ENCODE data around the gene MRPS34. TPM values are rescaled to one million over a fixed set of nuclear protein-coding genes. Genes with fewer than 3 reads are reported as not detected.

The MRPS34 gene
- total RNA-seq, 1 experiment from 2014 or later = 101 TPM

DNA sequence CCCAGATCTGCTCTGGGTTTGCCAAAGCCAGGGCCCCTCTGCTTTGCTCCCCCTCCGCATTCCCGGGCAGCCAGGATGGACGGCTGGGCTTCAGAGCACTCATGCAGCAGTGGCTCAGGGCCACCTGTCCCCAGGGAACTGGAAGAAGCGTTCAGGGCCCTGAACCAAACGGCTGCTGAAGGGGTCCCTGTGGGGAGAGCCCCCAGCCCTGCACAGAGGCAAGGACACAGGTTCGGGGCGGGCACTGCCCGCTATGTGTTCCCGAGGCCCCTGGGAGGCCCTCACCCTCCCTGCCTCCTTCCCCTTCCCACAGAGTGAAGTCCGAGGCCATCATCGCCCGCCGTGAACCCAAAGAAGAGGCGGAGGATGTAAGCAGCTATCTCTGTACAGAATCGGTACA, 12.0 kb downstream of the MRPS34 start:
- no peaks in the 10 kb centered on the region for H3K4me1 ChIP-seq (ENCODE audit: low read length)
- no peaks in the 10 kb centered on the region for H3K9me3 ChIP-seq (ENCODE audit: low read length)
- H3K9me2 ChIP-seq (replicated peaks; ENCODE audit: insufficient read depth, low read length) = no peaks in the 10 kb centered on the region
- no peak overlapping the region for H3K4me2 ChIP-seq (ENCODE audit: low read depth, low read length, poor library complexity, severe bottlenecking)
- H4K20me1 ChIP-seq (ENCODE audit: insufficient read depth, low read depth, low read length) = no peaks in the 10 kb centered on the region
- H3K36me3 ChIP-seq (ENCODE audit: insufficient read depth, low read length) = no peaks in the 10 kb centered on the region
- no peak overlapping the region for H3K27ac ChIP-seq (ENCODE audit: low read length)
- H3K27me3 ChIP-seq (ENCODE audit: low read length) = no peaks in the 10 kb centered on the region
- no peak overlapping the region for H3K4me3 ChIP-seq (ENCODE audit: low read length)
- no peaks in the 10 kb centered on the region for H3K79me2 ChIP-seq (ENCODE audit: low read length)
- no peak overlapping the region for H2AFZ ChIP-seq (ENCODE audit: low read length)
- H3K9ac ChIP-seq (ENCODE audit: low read length) = no peak overlapping the region
- no peak for DNase-seq

GRCh38 chr16:1759511-1759910, 13.4 kb downstream of the MRPS34 start:
- Histone ChIP-seq H3K9ac (ENCODE audit: low read length) (no peak overlapping the region), H3K36me3 (ENCODE audit: insufficient read depth, low read length) (0 out of 2 replicates have a peak, but pooled peaks cover 2% of the 10 kb centered on the region), H3K4me3 (ENCODE audit: low read length) (no peak overlapping the region)

GRCh38 chr16:1758923-1759322, 14.0 kb downstream of the MRPS34 start:
- H3K4me2 ChIP-seq (ENCODE audit: low read depth, low read length, poor library complexity, severe bottlenecking) = no peak overlapping the region
- no peak overlapping the region for H2AFZ ChIP-seq (ENCODE audit: low read length)
- H3K79me2 ChIP-seq (ENCODE audit: low read length) = no peaks in the 10 kb centered on the region
- H4K20me1 ChIP-seq (ENCODE audit: insufficient read depth, low read depth, low read length) = no peaks in the 10 kb centered on the region
- H3K9me2 ChIP-seq (replicated peaks; ENCODE audit: insufficient read depth, low read length) = no peaks in the 10 kb centered on the region
- no peaks in the 10 kb centered on the region for H3K27me3 ChIP-seq (ENCODE audit: low read length)
- no peak overlapping the region for H3K4me3 ChIP-seq (ENCODE audit: low read length)
- no peak overlapping the region for H3K9ac ChIP-seq (ENCODE audit: low read length)
- H3K4me1 ChIP-seq (ENCODE audit: low read length) = no peaks in the 10 kb centered on the region
- no peak overlapping the region for H3K27ac ChIP-seq (ENCODE audit: low read length)
- H3K36me3 ChIP-seq (ENCODE audit: insufficient read depth, low read length) = 0 out of 2 replicates have a peak, but pooled peaks cover 2% of the 10 kb centered on the region
- no peaks in the 10 kb centered on the region for H3K9me3 ChIP-seq (ENCODE audit: low read length)
- no peak for DNase-seq

More at GRCh38 chr16:1759511-1759910, 13.4 kb downstream of the MRPS34 start:
- no peaks in the 10 kb centered on the region for H3K79me2 ChIP-seq (ENCODE audit: low read length)
- H4K20me1 ChIP-seq (ENCODE audit: insufficient read depth, low read depth, low read length) = no peaks in the 10 kb centered on the region
- H3K27me3 ChIP-seq (ENCODE audit: low read length) = no peaks in the 10 kb centered on the region
- H3K9me2 ChIP-seq (replicated peaks; ENCODE audit: insufficient read depth, low read length) = no peaks in the 10 kb centered on the region
- no peaks in the 10 kb centered on the region for H3K4me1 ChIP-seq (ENCODE audit: low read length)
- H2AFZ ChIP-seq (ENCODE audit: low read length) = no peak overlapping the region
- H3K27ac ChIP-seq (ENCODE audit: low read length) = no peak overlapping the region
- no peak for DNase-seq
- no peaks in the 10 kb centered on the region for H3K9me3 ChIP-seq (ENCODE audit: low read length)
- H3K4me2 ChIP-seq (ENCODE audit: low read depth, low read length, poor library complexity, severe bottlenecking) = no peak overlapping the region

- no peak for DNase-seq
- Histone ChIP-seq H3K4me2 (ENCODE audit: low read depth, low read length, poor library complexity, severe bottlenecking) (no peak overlapping the region), H3K4me3 (ENCODE audit: low read length) (no peak overlapping the region), H3K79me2 (ENCODE audit: low read length) (no peaks in the 10 kb centered on the region), H3K9ac (ENCODE audit: low read length) (no peak overlapping the region), H2AFZ (ENCODE audit: low read length) (no peak overlapping the region), H3K4me1 (ENCODE audit: low read length) (no peaks in the 10 kb centered on the region), H3K27me3 (ENCODE audit: low read length) (no peaks in the 10 kb centered on the region), H3K9me3 (ENCODE audit: low read length) (no peaks in the 10 kb centered on the region), H3K27ac (ENCODE audit: low read length) (no peak overlapping the region), H3K9me2 (replicated peaks; ENCODE audit: insufficient read depth, low read length) (no peaks in the 10 kb centered on the region), H4K20me1 (ENCODE audit: insufficient read depth, low read depth, low read length) (no peaks in the 10 kb centered on the region), H3K36me3 (ENCODE audit: insufficient read depth, low read length) (0 out of 2 replicates have a peak, but pooled peaks cover 2% of the 10 kb centered on the region)
Measured at GRCh38 chr16:1757714-1758461, 15.0 kb downstream of the MRPS34 start.

- Histone ChIP-seq H3K9ac (ENCODE audit: low read length) (no peak overlapping the region), H3K79me2 (ENCODE audit: low read length) (no peaks in the 10 kb centered on the region), H3K9me3 (ENCODE audit: low read length) (no peaks in the 10 kb centered on the region), H3K27ac (ENCODE audit: low read length) (no peak overlapping the region), H4K20me1 (ENCODE audit: insufficient read depth, low read depth, low read length) (no peaks in the 10 kb centered on the region), H2AFZ (ENCODE audit: low read length) (no peak overlapping the region), H3K4me1 (ENCODE audit: low read length) (no peaks in the 10 kb centered on the region), H3K4me2 (ENCODE audit: low read depth, low read length, poor library complexity, severe bottlenecking) (no peak overlapping the region), H3K9me2 (replicated peaks; ENCODE audit: insufficient read depth, low read length) (no peaks in the 10 kb centered on the region), H3K27me3 (ENCODE audit: low read length) (no peaks in the 10 kb centered on the region), H3K4me3 (ENCODE audit: low read length) (no peak overlapping the region), H3K36me3 (ENCODE audit: insufficient read depth, low read length) (0 out of 2 replicates have a peak, but pooled peaks cover 2% of the 10 kb centered on the region)
- no peak for DNase-seq
Measured at GRCh38 chr16:1754204-1754603, 18.7 kb downstream of the MRPS34 start.

GRCh38 chr16:1752853-1753252, 20.1 kb downstream of the MRPS34 start:
- Histone ChIP-seq H3K27me3 (ENCODE audit: low read length) (no peaks in the 10 kb centered on the region), H3K79me2 (ENCODE audit: low read length) (no peaks in the 10 kb centered on the region), H3K4me2 (ENCODE audit: low read depth, low read length, poor library complexity, severe bottlenecking) (no peak overlapping the region), H3K27ac (ENCODE audit: low read length) (no peak overlapping the region), H3K9ac (ENCODE audit: low read length) (no peak overlapping the region), H4K20me1 (ENCODE audit: insufficient read depth, low read depth, low read length) (no peaks in the 10 kb centered on the region), H3K9me3 (ENCODE audit: low read length) (no peaks in the 10 kb centered on the region), H3K4me3 (ENCODE audit: low read length) (no peak overlapping the region), H3K36me3 (ENCODE audit: insufficient read depth, low read length) (0 out of 2 replicates have a peak, but pooled peaks cover 2% of the 10 kb centered on the region), H2AFZ (ENCODE audit: low read length) (no peak overlapping the region), H3K9me2 (replicated peaks; ENCODE audit: insufficient read depth, low read length) (no peaks in the 10 kb centered on the region), H3K4me1 (ENCODE audit: low read length) (no peaks in the 10 kb centered on the region)
- no peak for DNase-seq

DNA sequence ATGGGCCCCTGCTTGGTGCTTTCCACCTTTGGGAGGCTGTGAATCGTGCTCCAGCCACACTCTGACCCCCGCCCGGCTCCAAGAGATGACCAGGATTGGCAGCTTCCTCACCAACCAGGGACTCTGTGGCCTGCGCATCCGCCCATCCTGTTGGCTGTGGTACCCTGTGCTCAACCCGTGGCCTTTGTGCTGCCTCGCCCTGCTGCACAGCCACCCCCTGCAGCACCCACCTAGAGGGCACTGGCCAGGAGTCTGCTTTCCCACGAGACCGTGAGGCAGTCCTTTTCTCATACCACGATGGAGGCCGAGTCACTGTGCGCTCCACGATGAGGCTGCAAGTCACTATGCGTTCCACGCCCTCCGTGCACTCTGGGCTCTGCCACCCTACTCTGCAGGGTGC, 21.0 kb downstream of the MRPS34 start:
- no peak for DNase-seq
- Histone ChIP-seq H3K79me2 (ENCODE audit: low read length) (no peaks in the 10 kb centered on the region), H3K9ac (ENCODE audit: low read length) (no peak overlapping the region), H3K4me3 (ENCODE audit: low read length) (no peak overlapping the region), H3K9me3 (ENCODE audit: low read length) (no peaks in the 10 kb centered on the region), H2AFZ (ENCODE audit: low read length) (no peak overlapping the region), H3K9me2 (replicated peaks; ENCODE audit: insufficient read depth, low read length) (no peaks in the 10 kb centered on the region), H3K4me1 (ENCODE audit: low read length) (no peaks in the 10 kb centered on the region), H3K36me3 (ENCODE audit: insufficient read depth, low read length) (0 out of 2 replicates have a peak, but pooled peaks cover 2% of the 10 kb centered on the region), H4K20me1 (ENCODE audit: insufficient read depth, low read depth, low read length) (no peaks in the 10 kb centered on the region), H3K4me2 (ENCODE audit: low read depth, low read length, poor library complexity, severe bottlenecking) (no peak overlapping the region), H3K27me3 (ENCODE audit: low read length) (no peaks in the 10 kb centered on the region), H3K27ac (ENCODE audit: low read length) (no peak overlapping the region)

- no peak for DNase-seq
- Histone ChIP-seq H3K27ac (ENCODE audit: low read length) (no peak overlapping the region), H3K27me3 (ENCODE audit: low read length) (no peaks in the 10 kb centered on the region), H3K9me3 (ENCODE audit: low read length) (no peaks in the 10 kb centered on the region), H3K36me3 (ENCODE audit: insufficient read depth, low read length) (no peaks in the 10 kb centered on the region), H2AFZ (ENCODE audit: low read length) (no peak overlapping the region), H4K20me1 (ENCODE audit: insufficient read depth, low read depth, low read length) (no peaks in the 10 kb centered on the region), H3K9ac (ENCODE audit: low read length) (no peak overlapping the region), H3K4me3 (ENCODE audit: low read length) (no peak overlapping the region), H3K79me2 (ENCODE audit: low read length) (no peaks in the 10 kb centered on the region), H3K4me1 (ENCODE audit: low read length) (no peaks in the 10 kb centered on the region), H3K9me2 (replicated peaks; ENCODE audit: insufficient read depth, low read length) (no peaks in the 10 kb centered on the region), H3K4me2 (ENCODE audit: low read depth, low read length, poor library complexity, severe bottlenecking) (no peak overlapping the region)
Measured at GRCh38 chr16:1749152-1750117, 23.5 kb downstream of the MRPS34 start.

Data from Karpas-422 (cell line).